ENCODE data around the gene SYNE1.

GRCh38 chr6:152401978-152402377 lies 235.2 kb downstream of the SYNE1 start:
- TF ChIP-seq, protein P1, sequence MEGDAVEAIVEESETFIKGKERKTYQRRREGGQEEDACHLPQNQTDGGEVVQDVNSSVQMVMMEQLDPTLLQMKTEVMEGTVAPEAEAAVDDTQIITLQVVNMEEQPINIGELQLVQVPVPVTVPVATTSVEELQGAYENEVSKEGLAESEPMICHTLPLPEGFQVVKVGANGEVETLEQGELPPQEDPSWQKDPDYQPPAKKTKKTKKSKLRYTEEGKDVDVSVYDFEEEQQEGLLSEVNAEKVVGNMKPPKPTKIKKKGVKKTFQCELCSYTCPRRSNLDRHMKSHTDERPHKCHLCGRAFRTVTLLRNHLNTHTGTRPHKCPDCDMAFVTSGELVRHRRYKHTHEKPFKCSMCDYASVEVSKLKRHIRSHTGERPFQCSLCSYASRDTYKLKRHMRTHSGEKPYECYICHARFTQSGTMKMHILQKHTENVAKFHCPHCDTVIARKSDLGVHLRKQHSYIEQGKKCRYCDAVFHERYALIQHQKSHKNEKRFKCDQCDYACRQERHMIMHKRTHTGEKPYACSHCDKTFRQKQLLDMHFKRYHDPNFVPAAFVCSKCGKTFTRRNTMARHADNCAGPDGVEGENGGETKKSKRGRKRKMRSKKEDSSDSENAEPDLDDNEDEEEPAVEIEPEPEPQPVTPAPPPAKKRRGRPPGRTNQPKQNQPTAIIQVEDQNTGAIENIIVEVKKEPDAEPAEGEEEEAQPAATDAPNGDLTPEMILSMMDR (IDR thresholded peaks at IDR 0.05; ENCODE audit: insufficient read depth, low read length, poor library complexity, severe bottlenecking) = no peak
- TF ChIP-seq EZH2phosphoT487 (conservative IDR thresholded peaks at IDR 0.05; ENCODE audit: low read length) = no peak

All from SU-DHL-6 (cell line).